GM19023 (cell line): ENCODE measurements around the gene SDCBP2.
A peak's percentile ranks its signal among the peaks of the same experiment; 100 is the strongest.

Experiments
- ATAC-seq: cut with Tn5 transposase; IDR thresholded peaks from one replicate; pipeline ENCODE4 v1.9.1; 2021; ENCODE audit warnings: mild to moderate bottlenecking, moderate library complexity; ENCODE audit not compliant: unreplicated experiment

The SDCBP2 gene

DNA sequence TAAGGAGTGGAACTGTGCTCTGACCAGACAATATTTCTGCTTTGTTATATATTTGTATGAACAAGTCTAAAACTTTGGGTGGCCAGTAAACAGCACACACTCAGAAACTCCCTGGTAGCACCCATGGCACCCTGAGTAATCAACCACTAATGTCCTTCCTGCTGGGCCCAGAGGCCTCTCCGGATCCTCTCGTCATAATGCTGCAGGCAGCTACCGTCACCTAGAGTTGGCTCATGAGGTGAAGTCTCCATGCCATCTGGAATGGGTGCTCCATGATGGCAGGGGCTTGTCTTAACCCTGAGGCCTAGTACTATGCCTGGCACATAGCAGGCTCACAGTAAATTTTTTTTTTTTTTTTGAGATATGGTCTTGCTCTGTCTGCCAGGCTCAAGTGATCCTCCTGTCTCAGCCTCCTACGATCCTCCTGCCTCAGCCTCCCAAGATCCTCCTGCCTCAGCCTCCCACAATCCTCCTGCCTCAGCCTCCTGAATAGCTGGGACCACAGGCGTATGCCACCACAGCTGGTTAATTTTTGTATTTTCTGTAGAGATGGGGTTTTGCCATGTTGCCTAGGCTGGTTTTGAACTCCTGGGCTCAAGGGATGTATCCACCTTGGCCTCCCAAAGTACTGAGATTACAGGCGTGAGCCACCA, 3.0 kb upstream of the SDCBP2 start:
- no peak for ATAC-seq

GRCh38 chr20:1331101-1331500, 2.2 kb upstream of the SDCBP2 start:
- no peak for ATAC-seq

GRCh38 chr20:1330075-1330830, 1.3 kb upstream of the SDCBP2 start:
- ATAC-seq = no peak

- ATAC-seq = no peak
Measured at GRCh38 chr20:1327827-1328679, 886 bp downstream of the SDCBP2 start.

GRCh38 chr20:1327241-1327653, 1.7 kb downstream of the SDCBP2 start:
- no peak for ATAC-seq

DNA sequence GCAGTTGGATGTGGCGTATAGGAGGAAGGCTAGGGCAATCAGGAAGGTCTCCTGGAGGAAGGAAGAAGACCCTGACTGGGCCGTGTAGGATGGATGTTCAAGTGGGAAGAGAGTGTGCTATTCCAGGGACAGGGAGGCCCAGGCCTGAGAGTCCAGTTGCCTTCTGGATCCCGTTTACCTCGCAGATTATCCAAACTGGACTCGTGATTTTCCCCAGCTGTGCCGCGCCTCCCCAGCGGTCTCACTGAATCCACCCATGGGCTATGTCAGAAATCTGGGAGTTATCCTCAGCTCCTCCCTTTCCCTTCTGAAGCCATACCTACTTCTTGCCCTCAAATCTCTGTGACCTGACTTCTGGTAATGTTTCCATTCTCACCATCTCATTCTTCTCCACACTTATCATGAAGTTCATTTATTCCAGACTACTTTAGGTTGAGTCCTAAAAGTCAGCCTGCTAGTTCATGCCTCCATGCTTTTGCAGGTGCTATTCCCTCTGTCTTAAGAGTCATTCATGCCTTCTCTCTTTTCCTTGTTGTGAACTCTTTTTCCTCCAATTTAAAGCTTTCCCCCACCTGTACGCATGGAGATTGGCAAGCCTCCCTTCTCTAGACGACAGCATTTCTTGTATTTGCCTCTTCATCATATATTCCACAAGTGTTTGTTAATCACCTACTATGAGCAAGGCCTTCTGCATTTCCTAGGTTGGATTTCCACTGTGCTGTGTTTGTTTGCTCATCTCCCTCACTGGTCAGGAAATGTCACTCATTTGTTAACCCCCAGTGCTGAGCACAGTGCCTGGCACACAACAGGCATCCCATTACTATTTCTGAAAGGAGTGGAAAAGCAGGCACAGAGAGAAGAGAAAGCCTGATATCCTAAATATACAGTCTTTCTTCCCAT, 2.7 kb downstream of the SDCBP2 start:
- ATAC-seq = no peak

DNA sequence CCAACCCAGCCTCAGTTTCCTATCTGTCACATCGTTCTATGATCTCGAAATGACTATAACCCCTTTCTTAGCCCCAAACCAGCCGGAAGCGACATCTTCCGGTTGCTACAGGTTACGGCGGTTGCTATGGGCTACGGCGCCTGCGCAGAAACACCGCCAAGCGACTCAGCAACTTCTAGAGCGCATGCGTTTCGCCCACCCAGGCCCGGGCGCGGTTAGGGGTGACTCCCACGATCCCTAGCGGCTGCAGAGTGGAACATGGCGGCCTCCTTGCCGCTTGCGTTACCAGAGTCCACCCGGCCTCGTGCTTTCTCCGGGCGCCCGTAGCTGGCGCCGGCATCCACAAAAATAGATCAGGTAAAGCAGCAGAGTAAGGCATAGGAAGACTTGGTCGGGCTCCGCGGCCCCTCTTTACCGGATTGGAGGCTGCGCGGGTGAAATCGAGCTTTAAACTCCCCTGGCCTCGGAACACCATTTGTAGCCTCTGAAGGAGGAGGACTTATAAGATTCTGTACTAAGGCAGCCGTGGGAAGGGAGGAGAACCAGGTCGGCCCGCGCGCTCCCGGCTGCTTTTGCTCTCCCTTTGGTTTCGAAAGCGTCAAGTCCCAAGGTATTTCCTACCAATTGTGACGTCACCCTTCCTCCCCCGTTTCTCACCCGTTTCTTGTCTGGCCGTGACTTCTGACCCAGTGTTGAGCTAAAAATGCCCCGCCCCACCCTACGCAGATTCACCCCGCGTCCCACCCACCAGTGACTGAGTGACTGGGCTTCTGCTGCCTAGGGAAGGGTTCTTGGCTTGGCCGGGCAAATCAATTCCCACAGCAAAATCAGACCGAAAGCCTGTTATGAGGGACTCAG, 3.5 kb downstream of the SDCBP2 start:
- peak; percentile 93 for ATAC-seq

DNA sequence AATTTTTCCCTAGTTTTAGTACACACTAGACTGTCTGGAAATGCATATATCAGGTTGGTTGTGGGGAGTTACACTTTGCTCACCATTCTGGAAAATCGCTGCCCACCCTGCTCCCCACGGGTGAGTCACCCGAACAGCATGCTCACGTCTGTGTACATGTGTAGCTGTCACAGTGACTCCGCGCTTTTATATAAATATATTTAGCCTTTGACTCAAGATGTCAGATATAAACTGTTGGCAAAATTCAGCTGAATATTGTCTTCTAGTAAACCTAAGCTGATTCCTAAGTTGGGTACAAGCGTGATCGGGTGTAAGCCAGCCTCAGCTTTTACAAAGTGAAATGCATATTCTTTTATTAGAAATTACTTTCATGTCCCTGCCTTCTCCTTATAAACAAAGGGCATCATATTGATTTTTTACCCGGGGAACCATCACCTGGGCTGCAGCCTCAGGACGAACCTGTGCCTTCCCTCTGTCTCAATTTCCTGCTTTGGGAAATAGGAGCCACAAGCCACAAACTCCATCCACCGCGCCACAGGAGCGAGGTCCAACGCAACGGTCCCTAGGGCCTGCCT, 4.3 kb downstream of the SDCBP2 start:
- ATAC-seq = no peak

- no peak for ATAC-seq
Measured at GRCh38 chr20:1323830-1324597, 4.9 kb downstream of the SDCBP2 start.

DNA sequence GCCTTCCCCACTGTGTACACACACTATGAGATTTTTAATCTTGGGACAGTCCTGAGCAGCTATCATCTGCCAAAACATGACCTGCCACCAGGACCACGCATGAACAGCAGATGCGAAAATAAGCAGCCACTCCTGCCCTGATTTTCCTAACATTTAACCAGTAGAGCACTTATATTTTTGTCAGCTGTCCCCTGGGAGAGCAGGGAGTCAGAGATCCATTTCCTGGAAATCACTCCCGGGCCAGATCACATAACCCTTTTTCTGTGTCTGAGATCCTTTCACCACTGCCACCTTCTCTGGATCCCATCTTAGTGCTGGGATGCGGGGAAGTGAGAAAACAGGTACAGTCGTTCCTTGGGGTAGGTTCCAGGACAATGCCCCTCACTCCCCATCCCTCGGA, 5.7 kb downstream of the SDCBP2 start:
- ATAC-seq = no peak

GRCh38 chr20:1322511-1323245, 6.3 kb downstream of the SDCBP2 start:
- no peak for ATAC-seq

GRCh38 chr20:1321654-1321939, 7.3 kb downstream of the SDCBP2 start:
- ATAC-seq = no peak

- no peak for ATAC-seq
Measured at GRCh38 chr20:1320902-1321653, 7.9 kb downstream of the SDCBP2 start.

GRCh38 chr20:1320016-1320415, 8.9 kb downstream of the SDCBP2 start:
- ATAC-seq = no peak

GRCh38 chr20:1319462-1319861, 9.5 kb downstream of the SDCBP2 start:
- ATAC-seq = no peak

DNA sequence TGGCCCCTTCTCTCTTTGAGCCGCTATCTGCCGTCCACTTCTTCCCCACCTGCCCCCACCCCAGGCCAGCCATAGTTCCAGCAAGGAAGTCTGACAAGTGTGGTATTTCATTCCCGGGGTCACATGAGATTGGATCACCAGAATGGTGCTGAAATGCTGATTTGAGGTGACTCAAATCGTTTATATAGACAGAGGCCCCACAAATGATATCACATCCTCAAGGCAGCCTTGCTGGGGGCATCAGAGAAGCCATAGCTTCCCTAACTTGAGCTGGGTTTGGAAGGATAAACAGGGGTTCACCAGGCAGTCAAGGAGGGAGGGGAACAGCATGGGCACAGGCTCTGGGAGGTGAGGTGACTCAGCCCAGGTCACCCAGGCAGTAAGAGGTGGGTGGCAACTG, 9.9 kb downstream of the SDCBP2 start:
- ATAC-seq = no peak

DNA sequence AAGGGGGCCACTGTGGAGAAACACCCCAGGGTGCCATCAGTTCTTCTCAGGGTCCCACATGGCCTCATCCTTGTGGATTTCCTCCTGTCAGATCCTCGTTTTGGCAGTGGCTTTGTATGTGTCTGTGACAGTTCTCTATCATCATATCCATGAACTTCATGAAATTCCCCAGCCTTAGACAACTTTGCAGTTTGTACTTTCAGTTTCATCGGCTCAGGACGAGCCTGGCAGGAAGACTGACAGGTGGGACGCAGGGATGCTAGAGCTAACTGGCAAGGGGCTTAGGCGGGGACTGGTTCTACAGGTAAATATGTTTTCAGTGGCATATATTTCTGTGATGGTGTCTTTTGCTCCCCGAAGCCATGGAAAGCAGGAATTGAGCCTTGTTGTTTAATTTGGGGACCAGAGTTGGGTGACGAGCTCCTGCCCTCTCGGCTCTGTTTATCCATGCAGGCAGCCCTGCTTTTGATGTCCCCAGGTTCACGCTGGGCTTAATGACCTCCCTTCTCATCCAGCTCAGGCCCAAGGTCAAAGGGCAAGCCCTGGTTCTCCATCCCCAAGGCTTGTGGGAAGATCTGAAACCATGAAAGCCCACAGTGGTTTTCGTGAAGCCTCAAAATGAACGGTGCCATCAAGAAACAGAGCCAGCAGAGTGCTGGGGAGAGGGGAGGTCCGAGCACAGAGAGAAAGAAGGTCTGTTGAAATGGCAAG, 11.2 kb downstream of the SDCBP2 start:
- ATAC-seq = no peak
